Mesendoderm (in vitro differentiated cells): ENCODE data around the gene REPIN1.

ENCODE experiments used
- DNase-seq: peaks from one replicate; pipeline ENCODE4 v3.0.0; 2013
- H2AK5ac ChIP-seq: 2 replicates; pipeline ENCODE4 v1.6.1; 2013; ENCODE audit warnings: low read length, inconsistent platforms
- H2BK120ac ChIP-seq: 2 replicates; pipeline ENCODE4 v1.6.1; 2013; ENCODE audit warnings: low read depth, mild to moderate bottlenecking, low read length, moderate library complexity, mixed read lengths
- H2BK15ac ChIP-seq: replicated peaks from 2 replicates; pipeline ENCODE4 v1.6.1; 2013; ENCODE audit warnings: low read depth, mild to moderate bottlenecking, moderate library complexity
- H2BK5ac ChIP-seq: 2 replicates; pipeline ENCODE4 v1.6.1; 2013; ENCODE audit warnings: low read length, inconsistent platforms
- H3K18ac ChIP-seq: 2 replicates; pipeline ENCODE4 v1.6.1; 2013; ENCODE audit warnings: mild to moderate bottlenecking, low read length, mixed read lengths
- H3K23ac ChIP-seq: one replicate; pipeline ENCODE4 v1.6.1; 2013; ENCODE audit warnings: low read length
- H3K27ac ChIP-seq: 2 replicates; pipeline ENCODE4 v1.5.1; 2013; ENCODE audit warnings: low read depth, mild to moderate bottlenecking, inconsistent platforms, low read length, moderate library complexity
- H3K27me3 ChIP-seq: 2 replicates; pipeline ENCODE4 v1.6.1; 2013; ENCODE audit warnings: low read length, control low read depth, mild to moderate bottlenecking, inconsistent platforms; ENCODE audit not compliant: insufficient read depth, poor library complexity
- H3K36me3 ChIP-seq: 2 replicates; pipeline ENCODE4 v1.6.1; 2013; ENCODE audit warnings: low read length, inconsistent platforms; ENCODE audit not compliant: control insufficient read depth, insufficient read depth
- H3K4ac ChIP-seq: one replicate; pipeline ENCODE4 v1.6.1; 2013; ENCODE audit warnings: low read depth, mild to moderate bottlenecking, low read length, moderate library complexity
- H3K4me1 ChIP-seq: 2 replicates; pipeline ENCODE4 v1.6.1; 2013; ENCODE audit warnings: low read depth, low read length, inconsistent platforms; ENCODE audit not compliant: control insufficient read depth
- H3K4me2 ChIP-seq: 2 replicates; pipeline ENCODE4 v1.6.1; 2013; ENCODE audit warnings: low read length
- H3K4me3 ChIP-seq: 2 replicates; pipeline ENCODE4 v1.5.1; 2013; ENCODE audit warnings: mild to moderate bottlenecking, low read length
- H3K56ac ChIP-seq: one replicate; pipeline ENCODE4 v1.6.1; 2013; ENCODE audit warnings: low read length
- H3K79me1 ChIP-seq: 2 replicates; pipeline ENCODE4 v1.6.1; 2013; ENCODE audit warnings: low read length, inconsistent platforms
- H3K79me2 ChIP-seq: 2 replicates; pipeline ENCODE4 v1.6.1; 2013; ENCODE audit warnings: mild to moderate bottlenecking, low read length; ENCODE audit not compliant: control insufficient read depth, insufficient read depth
- H3K9ac ChIP-seq: 2 replicates; pipeline ENCODE4 v1.6.1; 2013; ENCODE audit warnings: low read length, inconsistent platforms
- H4K5ac ChIP-seq: one replicate; pipeline ENCODE4 v1.6.1; 2013; ENCODE audit warnings: low read length
- H4K8ac ChIP-seq: one replicate; pipeline ENCODE4 v1.6.1; 2013; ENCODE audit warnings: low read depth, mild to moderate bottlenecking, control low read depth, low read length, moderate library complexity
- WGBS: extraction: QIAGEN DNeasy Blood & Tissue Kit; methylation state at CpG from one replicate; pipeline ENCODE4 v1.1.7; 2013; ENCODE audit warnings: low lambda C conversion rate, missing lambda C conversion rate; ENCODE audit not compliant: insufficient coverage; ENCODE audit errors: extremely low coverage; 5-methylcytosine and 5-hydroxymethylcytosine counted together

Gene REPIN1

DNA sequence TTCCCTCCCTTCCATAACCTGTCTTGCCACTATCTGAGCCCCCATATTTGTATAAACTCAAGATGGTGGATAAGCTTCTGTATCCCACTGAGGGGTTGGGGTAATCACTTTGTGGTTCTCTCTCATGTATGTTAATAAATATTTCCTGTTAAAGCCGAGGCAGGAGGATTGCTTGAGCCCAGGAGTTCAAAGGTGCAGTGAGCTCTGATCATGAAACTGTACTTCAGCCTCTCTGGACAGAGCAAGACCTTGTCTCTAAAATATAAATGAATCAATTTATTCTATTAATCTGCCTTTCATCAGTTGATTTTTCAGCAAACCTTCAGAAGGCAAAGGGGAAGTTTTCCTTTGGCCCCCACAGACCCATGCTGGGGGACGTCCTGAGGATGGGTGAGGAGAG is 25.4 kb upstream of the REPIN1 start:
- H3K4ac ChIP-seq = no peak overlapping the region
- H3K23ac ChIP-seq = no peak overlapping the region
- peaks cover 2% of the 10 kb centered on the region for H3K27me3 ChIP-seq
- H4K5ac ChIP-seq = no peak overlapping the region
- no peak overlapping the region for H4K8ac ChIP-seq
- no peak overlapping the region for H3K4me3 ChIP-seq
- no peaks in the 10 kb centered on the region for H3K79me1 ChIP-seq
- no peak overlapping the region for H3K56ac ChIP-seq
- no peak overlapping the region for H3K18ac ChIP-seq
- H2BK15ac ChIP-seq = no peak overlapping the region
- H3K4me2 ChIP-seq = no peak overlapping the region
- no peak overlapping the region for H3K27ac ChIP-seq
- no peak overlapping the region for H2AK5ac ChIP-seq
- no peaks in the 10 kb centered on the region for H3K36me3 ChIP-seq
- no peaks in the 10 kb centered on the region for H3K79me2 ChIP-seq
- H3K4me1 ChIP-seq = no peaks in the 10 kb centered on the region
- H2BK120ac ChIP-seq = no peak overlapping the region
- H2BK5ac ChIP-seq = no peak overlapping the region
- DNase-seq = no peak
- no peak overlapping the region for H3K9ac ChIP-seq
- WGBS = no CpG with 5 or more reads among the region's 2 CpGs

DNA sequence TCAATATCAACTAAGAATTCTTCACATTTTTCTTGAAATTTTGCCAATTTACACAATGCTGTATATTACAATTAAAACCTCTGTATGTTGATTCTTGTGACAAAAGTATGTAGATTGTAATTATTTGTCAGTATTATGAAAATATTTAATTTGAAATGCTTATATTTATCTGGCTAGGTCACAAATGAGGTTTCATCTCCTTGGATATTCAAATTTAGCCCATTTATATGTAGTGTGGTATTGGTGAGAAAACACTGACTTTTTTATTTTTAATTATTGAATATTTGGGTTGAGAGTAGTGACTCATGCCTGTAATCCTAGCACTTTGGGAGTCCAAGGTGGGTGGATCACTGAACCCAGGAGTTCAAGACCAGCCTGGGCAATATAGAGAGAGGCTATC is 24.3 kb upstream of the REPIN1 start:
- DNase-seq = no peak
- H3K56ac ChIP-seq = no peak overlapping the region

DNA sequence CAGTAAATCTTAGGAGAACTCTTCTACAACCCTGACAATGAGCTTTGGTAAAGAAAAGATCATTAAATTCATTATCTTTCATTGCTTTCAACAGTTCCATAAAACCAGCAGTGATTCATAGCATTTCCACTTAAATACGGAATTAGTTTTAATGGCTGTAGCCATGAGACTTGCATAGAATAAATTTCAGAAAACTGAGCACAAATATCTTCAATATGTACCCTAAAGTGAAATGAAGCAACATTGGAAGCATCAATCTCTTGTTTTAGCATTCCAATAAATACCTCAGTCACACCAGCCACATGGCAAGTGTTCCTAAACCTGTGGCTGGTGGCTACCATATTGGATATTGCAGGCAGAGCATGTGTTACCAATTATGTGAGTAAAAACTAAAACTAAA is 23.6 kb upstream of the REPIN1 start:
- H4K5ac ChIP-seq = no peak overlapping the region

More for the DNA sequence above, 24.3 kb upstream of the REPIN1 start:
- Histone ChIP-seq H3K18ac (no peak overlapping the region), H3K9ac (no peak overlapping the region), H2AK5ac (no peak overlapping the region), H3K4me1 (no peaks in the 10 kb centered on the region), H3K23ac (no peak overlapping the region), H3K36me3 (no peaks in the 10 kb centered on the region), H2BK15ac (no peak overlapping the region), H3K79me2 (no peaks in the 10 kb centered on the region), H3K79me1 (no peaks in the 10 kb centered on the region), H3K4me3 (no peak overlapping the region), H2BK5ac (no peak overlapping the region), H3K4ac (no peak overlapping the region), H4K5ac (no peak overlapping the region), H3K27ac (no peak overlapping the region), H3K4me2 (no peak overlapping the region), H3K27me3 (peaks cover 2% of the 10 kb centered on the region), H2BK120ac (no peak overlapping the region), H4K8ac (no peak overlapping the region)

GRCh38 chr7:150346922-150347321 is 21.7 kb upstream of the REPIN1 start:
- no peak overlapping the region for H3K23ac ChIP-seq
- H3K79me2 ChIP-seq = no peaks in the 10 kb centered on the region
- no peak overlapping the region for H4K5ac ChIP-seq
- H3K9ac ChIP-seq = no peak overlapping the region
- H4K8ac ChIP-seq = no peak overlapping the region
- no peaks in the 10 kb centered on the region for H3K36me3 ChIP-seq
- H2BK120ac ChIP-seq = no peak overlapping the region
- no peak overlapping the region for H2BK15ac ChIP-seq
- H2AK5ac ChIP-seq = peak overlapping the region; percentile 33
- H3K27me3 ChIP-seq = peaks cover 2% of the 10 kb centered on the region
- no peak overlapping the region for H3K18ac ChIP-seq
- DNase-seq = no peak
- no peak overlapping the region for H3K4ac ChIP-seq
- no peak overlapping the region for H3K4me3 ChIP-seq
- no peak overlapping the region for H3K4me2 ChIP-seq
- H2BK5ac ChIP-seq = no peak overlapping the region
- no CpG with 5 or more reads among the region's 5 CpGs for WGBS
- H3K27ac ChIP-seq = no peak overlapping the region
- H3K79me1 ChIP-seq = no peaks in the 10 kb centered on the region
- H3K56ac ChIP-seq = no peak overlapping the region
- no peaks in the 10 kb centered on the region for H3K4me1 ChIP-seq

More for the DNA sequence above, 23.6 kb upstream of the REPIN1 start:
- no peaks in the 10 kb centered on the region for H3K79me2 ChIP-seq
- no peak overlapping the region for H3K56ac ChIP-seq
- no peak overlapping the region for H2BK15ac ChIP-seq
- no peak for DNase-seq
- H3K4me2 ChIP-seq = no peak overlapping the region
- no peak overlapping the region for H3K18ac ChIP-seq
- no peak overlapping the region for H2BK120ac ChIP-seq
- no CpG with 5 or more reads among the region's 1 CpG for WGBS
- no peaks in the 10 kb centered on the region for H3K79me1 ChIP-seq
- H2AK5ac ChIP-seq = no peak overlapping the region
- H3K27ac ChIP-seq = no peak overlapping the region
- no peak overlapping the region for H3K23ac ChIP-seq
- peaks cover 2% of the 10 kb centered on the region for H3K27me3 ChIP-seq
- H3K4me1 ChIP-seq = no peaks in the 10 kb centered on the region
- no peak overlapping the region for H3K9ac ChIP-seq
- no peaks in the 10 kb centered on the region for H3K36me3 ChIP-seq
- no peak overlapping the region for H3K4ac ChIP-seq
- no peak overlapping the region for H3K4me3 ChIP-seq
- H2BK5ac ChIP-seq = no peak overlapping the region
- no peak overlapping the region for H4K8ac ChIP-seq

DNA sequence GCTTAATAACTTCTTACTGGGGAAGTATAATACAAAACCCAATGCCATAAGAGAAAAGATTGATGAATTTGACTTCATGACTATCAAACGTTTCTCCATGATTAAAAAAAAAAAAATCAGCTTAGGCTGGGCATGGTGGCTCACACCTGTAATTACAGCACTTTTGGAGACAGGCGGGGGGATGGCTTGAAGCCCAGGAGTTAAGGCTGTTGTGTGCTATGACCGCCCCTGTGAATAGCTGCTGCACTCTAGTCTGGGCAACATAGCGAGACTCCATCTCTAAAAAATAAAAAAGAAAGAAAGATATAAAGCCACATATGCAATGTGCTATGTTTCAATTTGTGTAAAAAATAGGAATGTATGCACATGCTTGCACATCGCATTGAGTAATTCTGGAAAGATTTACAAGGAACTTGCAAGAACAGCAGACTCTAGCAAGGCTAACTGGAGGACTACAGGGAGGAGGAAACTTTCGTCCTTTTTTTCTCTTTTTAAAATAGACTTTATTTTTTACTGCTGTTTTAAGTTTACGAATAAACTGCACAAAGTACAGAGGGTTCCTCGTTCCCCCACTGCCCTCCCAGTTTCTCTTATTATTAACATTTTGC is 16.9 kb upstream of the REPIN1 start:
- no peak overlapping the region for H3K4me2 ChIP-seq
- no peak overlapping the region for H4K5ac ChIP-seq
- no peak overlapping the region for H3K27ac ChIP-seq
- no peaks in the 10 kb centered on the region for H3K79me2 ChIP-seq
- H3K4ac ChIP-seq = no peak overlapping the region
- no peak overlapping the region for H3K23ac ChIP-seq
- no peak for DNase-seq
- H3K9ac ChIP-seq = no peak overlapping the region
- no peak overlapping the region for H3K18ac ChIP-seq
- no peak overlapping the region for H2BK120ac ChIP-seq
- no CpG with 5 or more reads among the region's 8 CpGs for WGBS
- H3K27me3 ChIP-seq = no peaks in the 10 kb centered on the region
- H2BK5ac ChIP-seq = no peak overlapping the region
- no peak overlapping the region for H3K4me3 ChIP-seq
- H3K36me3 ChIP-seq = no peaks in the 10 kb centered on the region
- no peak overlapping the region for H2BK15ac ChIP-seq
- H3K4me1 ChIP-seq = no peaks in the 10 kb centered on the region
- no peaks in the 10 kb centered on the region for H3K79me1 ChIP-seq
- H3K56ac ChIP-seq = no peak overlapping the region
- no peak overlapping the region for H4K8ac ChIP-seq
- H2AK5ac ChIP-seq = no peak overlapping the region

- Histone ChIP-seq H3K27ac (no peak overlapping the region), H3K4ac (no peak overlapping the region), H4K5ac (no peak overlapping the region), H4K8ac (no peak overlapping the region), H2BK15ac (no peak overlapping the region), H3K4me3 (no peak overlapping the region), H3K4me2 (no peak overlapping the region), H2AK5ac (no peak overlapping the region), H3K27me3 (no peaks in the 10 kb centered on the region), H2BK5ac (no peak overlapping the region), H3K23ac (no peak overlapping the region), H3K18ac (no peak overlapping the region), H3K79me2 (no peaks in the 10 kb centered on the region), H3K79me1 (no peaks in the 10 kb centered on the region), H3K9ac (no peak overlapping the region), H3K56ac (no peak overlapping the region), H2BK120ac (no peak overlapping the region), H3K4me1 (no peaks in the 10 kb centered on the region), H3K36me3 (no peaks in the 10 kb centered on the region)
- WGBS = no CpG with 5 or more reads among the region's 1 CpG
- no peak for DNase-seq
Measured at GRCh38 chr7:150355666-150356059, 13.0 kb upstream of the REPIN1 start.
